Colonic mucosa (tissue), 4 donors: ENCODE results near the gene VANGL1. TPM values are rescaled to one million over a fixed set of nuclear protein-coding genes. Genes with fewer than 3 reads are reported as not detected.

Experiments used
- DNase-seq: peaks from one replicate; pipeline ENCODE4 v3.0.0-alpha.2; 2020
- H3K27ac ChIP-seq: fragments of 200-600 bp; one replicate; pipeline ENCODE4 v1.8.0; 2021
- H3K27me3 ChIP-seq: fragments of 200-600 bp; one replicate; pipeline ENCODE4 v1.8.0; 2021
- H3K36me3 ChIP-seq: fragments of 200-600 bp; one replicate; pipeline ENCODE4 v1.8.0; 2021
- H3K4me1 ChIP-seq: fragments of 200-600 bp; one replicate; pipeline ENCODE4 v1.8.0; 2021; ENCODE audit warnings: mild to moderate bottlenecking
- H3K4me3 ChIP-seq: fragments of 200-600 bp; one replicate; pipeline ENCODE4 v1.8.0; 2021
- H3K9ac ChIP-seq, 2 donors: one replicate each; pipeline ENCODE4 v1.7.0; 2013; ENCODE audit warnings: control low read depth in 2 of 2, low read depth in 2 of 2, low read length in 2 of 2
- H3K9me3 ChIP-seq: fragments of 200-600 bp; one replicate; pipeline ENCODE4 v1.8.0; 2021
- intact Hi-C: fragments of 100-400 bp; cut with DNase I; formaldehyde crosslinking; loops from one replicate; pipeline ENCODE4 v1.14.1; 2022
- total RNA-seq, 2 donors: library from RNA; stranded (reverse); fragmentation: NEBNext Ultra II Directional in 1 of 2; extraction: Animal tissue kit (Norgen Biotek cat#: 25700) in 1 of 2; gene quantifications; one replicate each; pipeline ENCODE4 v1.2.1, GENCODE V29; 2021
- TF ChIP-seq, protein P1 (sequence below): fragments of 200-600 bp; IDR thresholded peaks from one replicate; pipeline ENCODE4 v1.8.0; 2022; ENCODE audit warnings: antibody characterized with exemption, mild to moderate bottlenecking
- donor health status: healthy.
- donor health status: DM: no; HTN: no; CAD: no.
- donor health status: DM: no; HTN: no; CAD: no.

The VANGL1 gene
- total RNA-seq, 2 donors from 2014 or later: 14.7 to 23.8 TPM

DNA sequence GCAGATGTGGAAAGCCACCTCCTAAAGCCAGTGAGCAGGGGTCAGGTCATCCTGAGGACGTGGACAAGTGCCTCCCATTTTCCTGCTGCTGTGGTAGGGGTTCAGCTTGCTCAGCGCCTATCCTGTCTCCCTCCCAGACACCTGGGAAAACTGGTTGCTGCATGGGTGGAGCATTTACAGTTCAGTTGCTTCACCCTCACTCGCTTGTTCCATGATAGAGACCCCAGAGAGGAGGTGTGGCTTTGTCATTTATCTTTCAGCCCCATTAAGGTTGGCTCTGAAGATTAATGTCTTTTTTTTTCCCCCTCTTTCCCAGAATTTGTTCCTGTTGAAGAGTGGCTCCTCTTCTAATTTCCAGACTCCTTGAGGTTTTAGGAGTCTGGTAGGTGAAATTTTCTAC is 9.2 kb downstream of the VANGL1 start:
- Histone ChIP-seq H3K27ac (peak overlapping the region; percentile 10), H3K4me1 (peaks cover 21% of the 10 kb centered on the region), H3K4me3 (no peak overlapping the region), H3K36me3 (no peaks in the 10 kb centered on the region), H3K9ac (no peak overlapping the region), H3K27me3 (no peaks in the 10 kb centered on the region), H3K9me3 (no peaks in the 10 kb centered on the region)
- peak; percentile 64 for DNase-seq
- intact Hi-C loops: no loop called here
- TF ChIP-seq, protein P1, sequence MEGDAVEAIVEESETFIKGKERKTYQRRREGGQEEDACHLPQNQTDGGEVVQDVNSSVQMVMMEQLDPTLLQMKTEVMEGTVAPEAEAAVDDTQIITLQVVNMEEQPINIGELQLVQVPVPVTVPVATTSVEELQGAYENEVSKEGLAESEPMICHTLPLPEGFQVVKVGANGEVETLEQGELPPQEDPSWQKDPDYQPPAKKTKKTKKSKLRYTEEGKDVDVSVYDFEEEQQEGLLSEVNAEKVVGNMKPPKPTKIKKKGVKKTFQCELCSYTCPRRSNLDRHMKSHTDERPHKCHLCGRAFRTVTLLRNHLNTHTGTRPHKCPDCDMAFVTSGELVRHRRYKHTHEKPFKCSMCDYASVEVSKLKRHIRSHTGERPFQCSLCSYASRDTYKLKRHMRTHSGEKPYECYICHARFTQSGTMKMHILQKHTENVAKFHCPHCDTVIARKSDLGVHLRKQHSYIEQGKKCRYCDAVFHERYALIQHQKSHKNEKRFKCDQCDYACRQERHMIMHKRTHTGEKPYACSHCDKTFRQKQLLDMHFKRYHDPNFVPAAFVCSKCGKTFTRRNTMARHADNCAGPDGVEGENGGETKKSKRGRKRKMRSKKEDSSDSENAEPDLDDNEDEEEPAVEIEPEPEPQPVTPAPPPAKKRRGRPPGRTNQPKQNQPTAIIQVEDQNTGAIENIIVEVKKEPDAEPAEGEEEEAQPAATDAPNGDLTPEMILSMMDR: no peak

DNA sequence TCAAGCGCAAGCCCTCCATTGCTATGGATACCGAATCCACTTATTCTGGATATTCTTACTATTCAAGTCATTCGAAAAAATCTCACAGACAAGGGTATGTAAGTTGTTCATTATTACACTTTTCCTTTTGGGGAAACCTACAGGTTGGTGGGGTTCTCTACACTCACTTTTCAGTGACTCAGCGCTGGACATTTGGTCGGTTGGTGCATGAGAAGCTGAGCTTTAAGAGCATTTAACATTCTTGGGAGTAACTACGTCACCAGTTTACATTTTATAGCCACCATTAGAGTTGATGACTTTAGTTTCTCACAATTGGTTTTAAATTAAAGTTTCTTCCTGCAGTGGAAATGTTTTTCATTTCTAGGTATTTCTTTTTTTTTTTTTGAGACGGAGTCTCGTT is 9.6 kb downstream of the VANGL1 start:
- Histone ChIP-seq H3K9me3 (no peaks in the 10 kb centered on the region), H3K36me3 (no peaks in the 10 kb centered on the region), H3K27me3 (no peaks in the 10 kb centered on the region), H3K9ac (no peak overlapping the region), H3K27ac (peak overlapping the region; percentile 10), H3K4me3 (no peak overlapping the region), H3K4me1 (peaks cover 21% of the 10 kb centered on the region)
- intact Hi-C loops: no loop called here
- TF ChIP-seq, protein P1: no peak
- DNase-seq: no peak

DNA sequence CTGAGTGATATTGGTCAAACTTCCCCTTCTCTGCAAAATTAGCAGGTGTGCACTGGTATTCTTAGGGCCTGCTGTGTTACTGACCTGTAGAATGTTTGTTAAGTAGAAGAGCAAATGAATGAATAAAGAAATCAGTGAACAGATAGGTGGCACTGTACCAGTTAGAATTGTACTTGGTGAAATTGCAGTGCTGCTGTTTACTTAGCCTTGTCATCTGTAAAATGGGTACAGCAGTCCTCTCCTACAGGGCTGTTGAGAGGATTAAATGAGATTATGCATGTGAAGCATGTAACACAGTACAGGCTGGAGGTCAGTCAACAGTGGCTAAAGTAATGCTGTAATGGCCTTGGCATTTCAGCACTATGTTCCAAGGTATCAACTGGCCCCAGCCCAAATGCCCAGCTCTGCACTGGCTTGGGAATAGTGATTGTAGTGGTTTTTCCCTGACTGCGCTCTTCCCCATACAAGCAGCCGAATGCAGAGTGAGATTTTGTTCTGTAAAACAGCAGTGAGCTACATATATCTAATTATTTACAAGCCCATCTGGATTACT is 10.5 kb downstream of the VANGL1 start:
- Histone ChIP-seq H3K9ac (no peak overlapping the region), H3K9me3 (no peaks in the 10 kb centered on the region), H3K27ac (no peak overlapping the region), H3K36me3 (no peaks in the 10 kb centered on the region), H3K4me1 (peaks cover 14% of the 10 kb centered on the region), H3K27me3 (no peaks in the 10 kb centered on the region), H3K4me3 (no peak overlapping the region)
- intact Hi-C loops: no loop called here
- TF ChIP-seq, protein P1: no peak
- DNase-seq: no peak

DNA sequence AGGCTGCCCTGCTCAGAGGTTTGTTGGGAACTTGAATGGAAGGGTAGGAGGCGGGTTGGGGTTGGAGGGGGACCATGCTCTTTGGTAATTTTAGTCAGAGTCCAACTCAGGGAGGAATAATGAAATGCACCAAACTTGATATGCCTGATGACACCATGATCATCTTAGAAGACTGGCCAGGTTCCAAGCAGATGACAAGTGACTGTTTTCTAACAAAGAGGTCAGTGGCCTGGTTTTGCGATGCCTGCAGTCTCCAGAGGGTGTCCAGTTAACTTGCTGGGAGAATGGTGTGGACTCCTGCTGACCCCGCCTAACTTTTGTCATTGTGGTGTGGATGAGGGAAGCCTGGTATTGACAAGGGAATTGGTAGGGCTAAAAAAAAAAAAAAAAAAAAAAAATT is 12.4 kb downstream of the VANGL1 start:
- Histone ChIP-seq H3K27ac (no peak overlapping the region), H3K9ac (no peak overlapping the region), H3K36me3 (no peaks in the 10 kb centered on the region), H3K4me3 (no peak overlapping the region), H3K27me3 (no peaks in the 10 kb centered on the region), H3K4me1 (peaks cover 10% of the 10 kb centered on the region), H3K9me3 (no peaks in the 10 kb centered on the region)
- intact Hi-C loops: no loop called here
- TF ChIP-seq, protein P1: no peak
- no peak for DNase-seq

DNA sequence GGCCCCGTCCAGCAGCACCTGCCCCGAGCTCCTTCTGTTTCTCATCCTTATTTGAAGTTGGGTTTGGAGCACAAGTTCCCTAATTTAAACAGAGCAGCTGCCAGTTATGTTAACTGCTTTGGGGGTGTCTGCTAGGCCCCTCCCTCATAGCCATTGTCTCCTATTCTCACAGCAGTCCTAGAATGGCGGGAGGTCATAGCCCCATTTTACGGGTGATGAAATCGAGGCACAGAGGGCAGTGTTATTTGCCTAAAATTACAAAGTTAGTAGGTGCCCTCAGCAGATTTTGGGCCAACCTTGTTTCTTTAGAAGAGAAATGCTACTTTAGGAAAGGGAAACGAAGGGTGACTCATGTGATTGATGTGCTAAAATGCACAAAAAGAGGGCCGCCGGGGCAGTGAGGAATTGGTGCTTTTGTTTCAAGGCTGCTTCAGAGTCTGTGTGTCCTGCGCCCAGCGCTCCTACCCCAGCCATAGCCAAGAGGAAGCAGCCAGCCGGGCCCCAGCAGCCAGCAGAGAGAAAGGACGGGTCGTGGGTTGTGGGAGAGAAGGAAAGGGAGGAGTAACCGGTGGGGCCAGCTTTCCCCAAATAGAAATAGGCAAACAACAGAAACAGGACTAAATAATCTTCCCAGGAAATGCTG is 13.0 kb downstream of the VANGL1 start:
- H3K4me3 ChIP-seq: no peak overlapping the region
- TF ChIP-seq, protein P1: no peak
- DNase-seq: no peak
- intact Hi-C loops: no loop called here
- H3K9ac ChIP-seq: no peak overlapping the region
- peaks cover 5% of the 10 kb centered on the region for H3K4me1 ChIP-seq
- no peak overlapping the region for H3K27ac ChIP-seq
- no peaks in the 10 kb centered on the region for H3K36me3 ChIP-seq
- no peaks in the 10 kb centered on the region for H3K9me3 ChIP-seq
- H3K27me3 ChIP-seq: no peaks in the 10 kb centered on the region
